Neural crest cell (in vitro differentiated cells): ENCODE results near the gene CPEB2. TPM values are rescaled to one million over a fixed set of nuclear protein-coding genes. Genes with fewer than 3 reads are reported as not detected.

Experiments used
- DNase-seq: peaks from one replicate; pipeline ENCODE4 v3.0.0; 2021; ENCODE audit warnings: low read depth, mixed read lengths, low spot score
- H3K27ac Mint-ChIP-seq: one replicate; pipeline ENCODE4 v1.8.0; 2021; ENCODE audit warnings: mild to moderate bottlenecking, mixed read lengths; ENCODE audit not compliant: unreplicated experiment
- H3K27me3 Mint-ChIP-seq: 2 replicates; pipeline ENCODE4 v1.8.0; 2021; ENCODE audit warnings: low read depth, mild to moderate bottlenecking, mixed read lengths
- H3K36me3 Mint-ChIP-seq: 2 replicates; pipeline ENCODE4 v1.8.0; 2021; ENCODE audit warnings: low read depth, mild to moderate bottlenecking, mixed read lengths
- H3K4me1 Mint-ChIP-seq: 2 replicates; pipeline ENCODE4 v1.8.0; 2021; ENCODE audit warnings: mixed read lengths
- H3K4me3 Mint-ChIP-seq: one replicate; pipeline ENCODE4 v1.8.0; 2021; ENCODE audit warnings: mild to moderate bottlenecking, mixed read lengths
- H3K9me3 Mint-ChIP-seq: 2 replicates; pipeline ENCODE4 v1.8.0; 2021; ENCODE audit warnings: mixed read lengths
- long read RNA-seq: library from polyadenylated mRNA; unstranded; transcript quantifications from one replicate; pipeline ENCODE4 v2.0.0, GENCODE V29; 2020
- total RNA-seq: library from RNA; stranded (reverse); gene quantifications from 2 replicates; pipeline ENCODE4 v1.2.1, GENCODE V29; 2021
- TF ChIP-seq, protein P1 (sequence below): fragments of 200-600 bp; sonication (generic); conservative IDR thresholded peaks from 2 replicates; pipeline ENCODE4 v1.5.0; 2021; ENCODE audit warnings: antibody characterized with exemption, mild to moderate bottlenecking

Gene CPEB2
- total RNA-seq, result 4.7 and 5.1 TPM in 2 replicates
- long read RNA-seq, partial matches to known transcripts, result 0 of 4 reads
- long read RNA-seq, other reads (novel, unspliced or antisense), result 4 of 4 reads

GRCh38 chr4:15001869-15002658 lies at the start of gene CPEB2:
CPEB2 (plus strand) TSS chr4:15002481; CDS start chr4:15002674, 193 bp downstream.
- H3K27me3 Mint-ChIP-seq, result peaks cover 18% of the 10 kb centered on the region
- peaks cover 20% of the 10 kb centered on the region for H3K4me1 Mint-ChIP-seq
- H3K9me3 Mint-ChIP-seq, result peaks cover 3% of the 10 kb centered on the region
- TF ChIP-seq, protein P1, sequence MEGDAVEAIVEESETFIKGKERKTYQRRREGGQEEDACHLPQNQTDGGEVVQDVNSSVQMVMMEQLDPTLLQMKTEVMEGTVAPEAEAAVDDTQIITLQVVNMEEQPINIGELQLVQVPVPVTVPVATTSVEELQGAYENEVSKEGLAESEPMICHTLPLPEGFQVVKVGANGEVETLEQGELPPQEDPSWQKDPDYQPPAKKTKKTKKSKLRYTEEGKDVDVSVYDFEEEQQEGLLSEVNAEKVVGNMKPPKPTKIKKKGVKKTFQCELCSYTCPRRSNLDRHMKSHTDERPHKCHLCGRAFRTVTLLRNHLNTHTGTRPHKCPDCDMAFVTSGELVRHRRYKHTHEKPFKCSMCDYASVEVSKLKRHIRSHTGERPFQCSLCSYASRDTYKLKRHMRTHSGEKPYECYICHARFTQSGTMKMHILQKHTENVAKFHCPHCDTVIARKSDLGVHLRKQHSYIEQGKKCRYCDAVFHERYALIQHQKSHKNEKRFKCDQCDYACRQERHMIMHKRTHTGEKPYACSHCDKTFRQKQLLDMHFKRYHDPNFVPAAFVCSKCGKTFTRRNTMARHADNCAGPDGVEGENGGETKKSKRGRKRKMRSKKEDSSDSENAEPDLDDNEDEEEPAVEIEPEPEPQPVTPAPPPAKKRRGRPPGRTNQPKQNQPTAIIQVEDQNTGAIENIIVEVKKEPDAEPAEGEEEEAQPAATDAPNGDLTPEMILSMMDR, result no peak
- peak within 1 kb of the TSS; percentile 83 for H3K27ac Mint-ChIP-seq
- peak; percentile 90 for DNase-seq
- H3K4me3 Mint-ChIP-seq, result peak within 1 kb of the TSS; percentile 93
- no peaks in the 10 kb centered on the region for H3K36me3 Mint-ChIP-seq

- H3K4me3 Mint-ChIP-seq, result no peak overlapping the region
- H3K36me3 Mint-ChIP-seq, result no peaks in the 10 kb centered on the region
- TF ChIP-seq, protein P1, result no peak
- no peak for DNase-seq
- H3K27me3 Mint-ChIP-seq, result peaks cover 3% of the 10 kb centered on the region
- H3K9me3 Mint-ChIP-seq, result peaks cover 4% of the 10 kb centered on the region
- no peaks in the 10 kb centered on the region for H3K4me1 Mint-ChIP-seq
- H3K27ac Mint-ChIP-seq, result no peak overlapping the region
Measured at GRCh38 chr4:14958436-14958835, 43.8 kb upstream of the CPEB2 start.

- H3K9me3 Mint-ChIP-seq, result peaks cover 4% of the 10 kb centered on the region
- H3K27ac Mint-ChIP-seq, result no peak overlapping the region
- no peaks in the 10 kb centered on the region for H3K27me3 Mint-ChIP-seq
- no peak overlapping the region for H3K4me3 Mint-ChIP-seq
- no peaks in the 10 kb centered on the region for H3K4me1 Mint-ChIP-seq
- TF ChIP-seq, protein P1, result no peak
- DNase-seq, result no peak
- H3K36me3 Mint-ChIP-seq, result no peaks in the 10 kb centered on the region
Measured at GRCh38 chr4:14961292-14961691, 41.0 kb upstream of the CPEB2 start.

GRCh38 chr4:14965071-14965470 lies 37.2 kb upstream of the CPEB2 start:
- H3K36me3 Mint-ChIP-seq, result no peaks in the 10 kb centered on the region
- peaks cover 7% of the 10 kb centered on the region for H3K9me3 Mint-ChIP-seq
- DNase-seq, result no peak
- H3K27ac Mint-ChIP-seq, result no peak overlapping the region
- no peaks in the 10 kb centered on the region for H3K4me1 Mint-ChIP-seq
- no peak overlapping the region for H3K4me3 Mint-ChIP-seq
- TF ChIP-seq, protein P1, result no peak
- H3K27me3 Mint-ChIP-seq, result no peaks in the 10 kb centered on the region

GRCh38 chr4:14967982-14968381 lies 34.3 kb upstream of the CPEB2 start:
- TF ChIP-seq, protein P1, result no peak

More at GRCh38 chr4:14967982-14968381, 34.3 kb upstream of the CPEB2 start:
- H3K36me3 Mint-ChIP-seq, result peaks cover 2% of the 10 kb centered on the region
- no peak overlapping the region for H3K27ac Mint-ChIP-seq
- peaks cover 6% of the 10 kb centered on the region for H3K9me3 Mint-ChIP-seq
- no peaks in the 10 kb centered on the region for H3K27me3 Mint-ChIP-seq
- H3K4me1 Mint-ChIP-seq, result no peaks in the 10 kb centered on the region
- H3K4me3 Mint-ChIP-seq, result no peak overlapping the region
- DNase-seq, result no peak
